GM23338 (cell line): ENCODE results near the gene COLEC12. TPM values are rescaled to one million over a fixed set of nuclear protein-coding genes. Genes with fewer than 3 reads are reported as not detected.

ENCODE experiments used
- ATAC-seq: fragments of 200-7000 bp; cut with Tn5 transposase; 3 replicates; pipeline ENCODE4 v1.9.1; 2020
- DNase-seq: peaks from one replicate; pipeline ENCODE4 v3.0.0-alpha.2; 2015; ENCODE audit warnings: low spot score
- H2AFZ ChIP-seq: fragments of 200-600 bp; sonication (generic); 2 replicates; pipeline ENCODE4 v1.8.0; 2016; ENCODE audit warnings: antibody characterized with exemption, mild to moderate bottlenecking, moderate library complexity
- H3F3A ChIP-seq: fragments of 200-600 bp; sonication (generic); replicated peaks from 2 replicates; pipeline ENCODE4 v1.8.0; 2017; ENCODE audit warnings: antibody characterized with exemption, mixed run types, low read depth
- H3K27ac ChIP-seq: fragments of 200-600 bp; sonication (generic); 2 replicates; pipeline ENCODE4 v1.6.1; 2016; ENCODE audit warnings: low read depth
- H3K27me3 ChIP-seq: fragments of 200-600 bp; sonication (generic); 2 replicates; pipeline ENCODE4 v1.8.0; 2016; ENCODE audit warnings: mild to moderate bottlenecking, mixed run types, moderate library complexity; ENCODE audit not compliant: insufficient read depth
- H3K36me3 ChIP-seq: fragments of 200-600 bp; sonication (generic); 2 replicates; pipeline ENCODE4 v1.8.0; 2016; ENCODE audit warnings: mild to moderate bottlenecking; ENCODE audit not compliant: insufficient read depth
- H3K4me1 ChIP-seq: fragments of 200-600 bp; sonication (generic); 2 replicates; pipeline ENCODE4 v1.8.0; 2016; ENCODE audit warnings: mild to moderate bottlenecking, moderate library complexity; ENCODE audit not compliant: insufficient read depth
- H3K4me2 ChIP-seq: fragments of 200-600 bp; sonication (generic); 2 replicates; pipeline ENCODE4 v1.7.1; 2017; ENCODE audit warnings: mixed run types
- H3K4me3 ChIP-seq: fragments of 200-600 bp; sonication (generic); 2 replicates; pipeline ENCODE4 v1.6.1; 2016; ENCODE audit warnings: mixed run types
- H3K79me2 ChIP-seq: fragments of 200-600 bp; sonication (generic); replicated peaks from 2 replicates; pipeline ENCODE4 v1.8.0; 2017; ENCODE audit warnings: mild to moderate bottlenecking; ENCODE audit not compliant: insufficient read depth
- H3K9me2 ChIP-seq: fragments of 200-600 bp; sonication (generic); 2 replicates; pipeline ENCODE4 v1.8.0; 2017; ENCODE audit not compliant: insufficient read depth
- H4K20me1 ChIP-seq: fragments of 200-600 bp; sonication (generic); replicated peaks from 2 replicates; pipeline ENCODE4 v1.8.0; 2017; ENCODE audit warnings: mild to moderate bottlenecking; ENCODE audit not compliant: insufficient read depth
- H3K27ac Mint-ChIP-seq: 2 replicates; pipeline ENCODE4 v1.8.0; 2020; ENCODE audit warnings: inconsistent platforms, mild to moderate bottlenecking, moderate library complexity, mixed read lengths
- H3K27me3 Mint-ChIP-seq: 3 replicates; pipeline ENCODE4 v1.8.0; 2022; ENCODE audit warnings: low read depth, mild to moderate bottlenecking, moderate library complexity, mixed read lengths, inconsistent platforms; ENCODE audit not compliant: insufficient read depth, poor library complexity
- H3K36me3 Mint-ChIP-seq: 3 replicates; pipeline ENCODE4 v1.8.0; 2021; ENCODE audit warnings: low read depth, mild to moderate bottlenecking, inconsistent platforms, moderate library complexity, mixed read lengths
- H3K4me1 Mint-ChIP-seq: 3 replicates; pipeline ENCODE4 v1.8.0; 2020; ENCODE audit warnings: mild to moderate bottlenecking, inconsistent platforms, mixed read lengths
- H3K4me3 Mint-ChIP-seq: 3 replicates; pipeline ENCODE4 v1.8.0; 2021; ENCODE audit warnings: moderate library complexity, mild to moderate bottlenecking, inconsistent platforms, mixed read lengths
- H3K9me3 Mint-ChIP-seq: 3 replicates; pipeline ENCODE4 v1.8.0; 2020; ENCODE audit warnings: moderate library complexity, mild to moderate bottlenecking, inconsistent platforms, mixed read lengths
- CREB1 ChIP-seq: fragments of 250-450 bp; sonication (Bioruptor Pico); IDR thresholded peaks from 2 replicates; pipeline ENCODE4 v1.5.0; 2020; ENCODE audit warnings: low read depth, mild to moderate bottlenecking, moderate library complexity
- CTCF ChIP-seq, 2 experiments: fragments of 200-600 bp in 1 of 2; sonication (generic) in 1 of 2; conservative IDR thresholded peaks; 2 replicates each; pipeline versions ENCODE4 v1.5.1 to v1.6.1; 2016 to 2017; ENCODE audit warnings: antibody characterized with exemption in 2 of 2, low read depth in 2 of 2, mild to moderate bottlenecking in 2 of 2, moderate library complexity in 1 of 2
- EZH2 ChIP-seq: fragments of 200-600 bp; sonication (generic); IDR thresholded peaks from one replicate; pipeline ENCODE4 v1.8.0; 2017; ENCODE audit warnings: antibody characterized with exemption, mild to moderate bottlenecking, low read depth; ENCODE audit not compliant: unreplicated experiment
- EZH2phosphoT487 ChIP-seq: fragments of 200-600 bp; sonication (generic); IDR thresholded peaks from one replicate; pipeline ENCODE4 v1.8.1; 2018; ENCODE audit warnings: antibody characterized with exemption; ENCODE audit not compliant: unreplicated experiment
- JUNB ChIP-seq: IDR thresholded peaks from one replicate; pipeline ENCODE4 v1.6.1; 2016; ENCODE audit warnings: antibody characterized with exemption; ENCODE audit not compliant: unreplicated experiment
- NANOG ChIP-seq: IDR thresholded peaks from 2 replicates; pipeline ENCODE4 v1.6.1; 2016; ENCODE audit warnings: antibody characterized with exemption, borderline replicate concordance
- POLR2AphosphoS5 ChIP-seq: IDR thresholded peaks from 2 replicates; pipeline ENCODE4 v1.6.1; 2016; ENCODE audit warnings: antibody characterized with exemption, low read depth
- STAT1 ChIP-seq: IDR thresholded peaks from one replicate; pipeline ENCODE4 v1.6.1; 2016; ENCODE audit warnings: antibody characterized with exemption; ENCODE audit not compliant: unreplicated experiment
- ZNF114 ChIP-seq: fragments of 250-450 bp; sonication (Bioruptor Pico); IDR thresholded peaks from 2 replicates; pipeline ENCODE4 v1.5.0; 2020; ENCODE audit warnings: mild to moderate bottlenecking, moderate library complexity
- ZNF331 ChIP-seq: fragments of 250-450 bp; sonication (Bioruptor Pico); IDR thresholded peaks from 2 replicates; pipeline ENCODE4 v1.5.0; 2020; ENCODE audit warnings: low read depth, mild to moderate bottlenecking, moderate library complexity
- polyA plus RNA-seq: library from polyadenylated mRNA; unstranded; fragments of >200 nt; fragmentation: Nextera tagmentation; extraction: Ambion mirVana; gene quantifications from 2 replicates; pipeline ENCODE4 v1.2.1, GENCODE V29; 2016
- total RNA-seq: library from RNA; depleted of rRNA; stranded (reverse); fragments of >200 nt; shearing (Covaris generic); gene quantifications from 2 replicates; pipeline ENCODE4 v1.2.3, GENCODE V29; 2014
- TF ChIP-seq, protein P1 (sequence below): IDR thresholded peaks from 2 replicates; pipeline ENCODE4 v1.6.1; 2016; ENCODE audit warnings: antibody characterized with exemption
- TF ChIP-seq, protein P2 (sequence below): IDR thresholded peaks from one replicate; pipeline ENCODE4 v1.6.1; 2018; ENCODE audit warnings: antibody characterized with exemption; ENCODE audit not compliant: unreplicated experiment
- TF ChIP-seq, protein P3 (sequence below): fragments of 250-450 bp; sonication (Bioruptor Pico); IDR thresholded peaks from 2 replicates; pipeline ENCODE4 v1.5.0; 2020; ENCODE audit warnings: mild to moderate bottlenecking, moderate library complexity

The COLEC12 gene
- total and polyA plus RNA-seq, 2 experiments from 2014 or later = 1.1 to 3.2 TPM

- Mint-ChIP-seq H3K4me1 (peaks cover 12% of the 10 kb centered on the region), H3K36me3 (no peaks in the 10 kb centered on the region), H3K9me3 (no peaks in the 10 kb centered on the region), H3K4me3 (no peak overlapping the region), H3K27me3 (peaks cover 2% of the 10 kb centered on the region), H3K27ac (no peak overlapping the region)
- Histone ChIP-seq H3F3A (no peaks in the 10 kb centered on the region), H3K4me1 (peaks cover 8% of the 10 kb centered on the region; the same call in 1 of the 2 replicates), H3K27ac (no peak overlapping the region), H3K36me3 (no peaks in the 10 kb centered on the region), H4K20me1 (no peaks in the 10 kb centered on the region), H3K4me2 (no peak overlapping the region), H3K79me2 (no peaks in the 10 kb centered on the region), H3K4me3 (no peak overlapping the region), H3K9me2 (no peaks in the 10 kb centered on the region), H3K27me3 (no peaks in the 10 kb centered on the region), H2AFZ (no peak overlapping the region)
- TF ChIP-seq NANOG (no peak), JUNB (no peak), ZNF331 (CRISPR knock-in tag) (no peak), EZH2 (no peak), CREB1 (no peak), STAT1 (no peak), CTCF (conservative IDR thresholded peaks at IDR 0.05; ENCODE audit: low read depth in 2 of 2) (no peak), EZH2phosphoT487 (no peak), POLR2AphosphoS5 (no peak), ZNF114 (CRISPR knock-in tag) (no peak)
- TF ChIP-seq, protein P1, sequence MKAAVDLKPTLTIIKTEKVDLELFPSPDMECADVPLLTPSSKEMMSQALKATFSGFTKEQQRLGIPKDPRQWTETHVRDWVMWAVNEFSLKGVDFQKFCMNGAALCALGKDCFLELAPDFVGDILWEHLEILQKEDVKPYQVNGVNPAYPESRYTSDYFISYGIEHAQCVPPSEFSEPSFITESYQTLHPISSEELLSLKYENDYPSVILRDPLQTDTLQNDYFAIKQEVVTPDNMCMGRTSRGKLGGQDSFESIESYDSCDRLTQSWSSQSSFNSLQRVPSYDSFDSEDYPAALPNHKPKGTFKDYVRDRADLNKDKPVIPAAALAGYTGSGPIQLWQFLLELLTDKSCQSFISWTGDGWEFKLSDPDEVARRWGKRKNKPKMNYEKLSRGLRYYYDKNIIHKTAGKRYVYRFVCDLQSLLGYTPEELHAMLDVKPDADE = no peak
- TF ChIP-seq, protein P2, sequence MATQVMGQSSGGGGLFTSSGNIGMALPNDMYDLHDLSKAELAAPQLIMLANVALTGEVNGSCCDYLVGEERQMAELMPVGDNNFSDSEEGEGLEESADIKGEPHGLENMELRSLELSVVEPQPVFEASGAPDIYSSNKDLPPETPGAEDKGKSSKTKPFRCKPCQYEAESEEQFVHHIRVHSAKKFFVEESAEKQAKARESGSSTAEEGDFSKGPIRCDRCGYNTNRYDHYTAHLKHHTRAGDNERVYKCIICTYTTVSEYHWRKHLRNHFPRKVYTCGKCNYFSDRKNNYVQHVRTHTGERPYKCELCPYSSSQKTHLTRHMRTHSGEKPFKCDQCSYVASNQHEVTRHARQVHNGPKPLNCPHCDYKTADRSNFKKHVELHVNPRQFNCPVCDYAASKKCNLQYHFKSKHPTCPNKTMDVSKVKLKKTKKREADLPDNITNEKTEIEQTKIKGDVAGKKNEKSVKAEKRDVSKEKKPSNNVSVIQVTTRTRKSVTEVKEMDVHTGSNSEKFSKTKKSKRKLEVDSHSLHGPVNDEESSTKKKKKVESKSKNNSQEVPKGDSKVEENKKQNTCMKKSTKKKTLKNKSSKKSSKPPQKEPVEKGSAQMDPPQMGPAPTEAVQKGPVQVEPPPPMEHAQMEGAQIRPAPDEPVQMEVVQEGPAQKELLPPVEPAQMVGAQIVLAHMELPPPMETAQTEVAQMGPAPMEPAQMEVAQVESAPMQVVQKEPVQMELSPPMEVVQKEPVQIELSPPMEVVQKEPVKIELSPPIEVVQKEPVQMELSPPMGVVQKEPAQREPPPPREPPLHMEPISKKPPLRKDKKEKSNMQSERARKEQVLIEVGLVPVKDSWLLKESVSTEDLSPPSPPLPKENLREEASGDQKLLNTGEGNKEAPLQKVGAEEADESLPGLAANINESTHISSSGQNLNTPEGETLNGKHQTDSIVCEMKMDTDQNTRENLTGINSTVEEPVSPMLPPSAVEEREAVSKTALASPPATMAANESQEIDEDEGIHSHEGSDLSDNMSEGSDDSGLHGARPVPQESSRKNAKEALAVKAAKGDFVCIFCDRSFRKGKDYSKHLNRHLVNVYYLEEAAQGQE = no peak
- TF ChIP-seq, protein P3, sequence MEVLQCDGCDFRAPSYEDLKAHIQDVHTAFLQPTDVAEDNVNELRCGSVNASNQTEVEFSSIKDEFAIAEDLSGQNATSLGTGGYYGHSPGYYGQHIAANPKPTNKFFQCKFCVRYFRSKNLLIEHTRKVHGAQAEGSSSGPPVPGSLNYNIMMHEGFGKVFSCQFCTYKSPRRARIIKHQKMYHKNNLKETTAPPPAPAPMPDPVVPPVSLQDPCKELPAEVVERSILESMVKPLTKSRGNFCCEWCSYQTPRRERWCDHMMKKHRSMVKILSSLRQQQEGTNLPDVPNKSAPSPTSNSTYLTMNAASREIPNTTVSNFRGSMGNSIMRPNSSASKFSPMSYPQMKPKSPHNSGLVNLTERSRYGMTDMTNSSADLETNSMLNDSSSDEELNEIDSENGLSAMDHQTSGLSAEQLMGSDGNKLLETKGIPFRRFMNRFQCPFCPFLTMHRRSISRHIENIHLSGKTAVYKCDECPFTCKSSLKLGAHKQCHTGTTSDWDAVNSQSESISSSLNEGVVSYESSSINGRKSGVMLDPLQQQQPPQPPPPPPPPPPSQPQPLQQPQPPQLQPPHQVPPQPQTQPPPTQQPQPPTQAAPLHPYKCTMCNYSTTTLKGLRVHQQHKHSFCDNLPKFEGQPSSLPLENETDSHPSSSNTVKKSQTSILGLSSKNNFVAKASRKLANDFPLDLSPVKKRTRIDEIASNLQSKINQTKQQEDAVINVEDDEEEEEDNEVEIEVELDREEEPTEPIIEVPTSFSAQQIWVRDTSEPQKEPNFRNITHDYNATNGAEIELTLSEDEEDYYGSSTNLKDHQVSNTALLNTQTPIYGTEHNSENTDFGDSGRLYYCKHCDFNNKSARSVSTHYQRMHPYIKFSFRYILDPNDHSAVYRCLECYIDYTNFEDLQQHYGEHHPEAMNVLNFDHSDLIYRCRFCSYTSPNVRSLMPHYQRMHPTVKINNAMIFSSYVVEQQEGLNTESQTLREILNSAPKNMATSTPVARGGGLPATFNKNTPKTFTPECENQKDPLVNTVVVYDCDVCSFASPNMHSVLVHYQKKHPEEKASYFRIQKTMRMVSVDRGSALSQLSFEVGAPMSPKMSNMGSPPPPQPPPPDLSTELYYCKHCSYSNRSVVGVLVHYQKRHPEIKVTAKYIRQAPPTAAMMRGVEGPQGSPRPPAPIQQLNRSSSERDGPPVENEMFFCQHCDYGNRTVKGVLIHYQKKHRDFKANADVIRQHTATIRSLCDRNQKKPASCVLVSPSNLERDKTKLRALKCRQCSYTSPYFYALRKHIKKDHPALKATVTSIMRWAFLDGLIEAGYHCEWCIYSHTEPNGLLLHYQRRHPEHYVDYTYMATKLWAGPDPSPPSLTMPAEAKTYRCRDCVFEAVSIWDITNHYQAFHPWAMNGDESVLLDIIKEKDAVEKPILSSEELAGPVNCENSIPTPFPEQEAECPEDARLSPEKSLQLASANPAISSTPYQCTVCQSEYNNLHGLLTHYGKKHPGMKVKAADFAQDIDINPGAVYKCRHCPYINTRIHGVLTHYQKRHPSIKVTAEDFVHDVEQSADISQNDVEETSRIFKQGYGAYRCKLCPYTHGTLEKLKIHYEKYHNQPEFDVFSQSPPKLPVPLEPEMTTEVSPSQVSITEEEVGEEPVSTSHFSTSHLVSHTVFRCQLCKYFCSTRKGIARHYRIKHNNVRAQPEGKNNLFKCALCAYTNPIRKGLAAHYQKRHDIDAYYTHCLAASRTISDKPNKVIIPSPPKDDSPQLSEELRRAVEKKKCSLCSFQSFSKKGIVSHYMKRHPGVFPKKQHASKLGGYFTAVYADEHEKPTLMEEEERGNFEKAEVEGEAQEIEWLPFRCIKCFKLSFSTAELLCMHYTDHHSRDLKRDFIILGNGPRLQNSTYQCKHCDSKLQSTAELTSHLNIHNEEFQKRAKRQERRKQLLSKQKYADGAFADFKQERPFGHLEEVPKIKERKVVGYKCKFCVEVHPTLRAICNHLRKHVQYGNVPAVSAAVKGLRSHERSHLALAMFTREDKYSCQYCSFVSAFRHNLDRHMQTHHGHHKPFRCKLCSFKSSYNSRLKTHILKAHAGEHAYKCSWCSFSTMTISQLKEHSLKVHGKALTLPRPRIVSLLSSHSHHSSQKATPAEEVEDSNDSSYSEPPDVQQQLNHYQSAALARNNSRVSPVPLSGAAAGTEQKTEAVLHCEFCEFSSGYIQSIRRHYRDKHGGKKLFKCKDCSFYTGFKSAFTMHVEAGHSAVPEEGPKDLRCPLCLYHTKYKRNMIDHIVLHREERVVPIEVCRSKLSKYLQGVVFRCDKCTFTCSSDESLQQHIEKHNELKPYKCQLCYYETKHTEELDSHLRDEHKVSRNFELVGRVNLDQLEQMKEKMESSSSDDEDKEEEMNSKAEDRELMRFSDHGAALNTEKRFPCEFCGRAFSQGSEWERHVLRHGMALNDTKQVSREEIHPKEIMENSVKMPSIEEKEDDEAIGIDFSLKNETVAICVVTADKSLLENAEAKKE (CRISPR knock-in tag) = no peak
- DNase-seq = no peak
- ATAC-seq = no peak
Observed at GRCh38 chr18:425106-425745, 75.3 kb downstream of the COLEC12 start.
